Right lobe of liver (tissue), 6 donors: ENCODE results near the gene BDH1. TPM values are rescaled to one million over a fixed set of nuclear protein-coding genes. Genes with fewer than 3 reads are reported as not detected.

Experiments
- ATAC-seq, 4 donors: fragments of 200-7000 bp; cut with Tn5 transposase; one replicate each; pipeline ENCODE4 v1.9.1; 2020; ENCODE audit warnings: mild to moderate bottlenecking in 4 of 4, moderate library complexity in 4 of 4
- DNase-seq, 3 donors: peaks; one replicate each; pipeline ENCODE4 v3.0.0-alpha.2; 2020
- H3K27ac ChIP-seq, 3 donors: fragments of 200-600 bp; one replicate each; pipeline ENCODE4 v1.8.0; 2022
- H3K27me3 ChIP-seq, 2 donors: fragments of 200-600 bp; one replicate each; pipeline ENCODE4 v1.8.0; 2022
- H3K36me3 ChIP-seq, 4 donors: fragments of 200-600 bp; sonication (generic) in 1 of 4; one replicate each; pipeline versions ENCODE4 v1.5.1 to v1.8.0; 2017 to 2022; ENCODE audit warnings: control low read depth in 1 of 4
- H3K4me1 ChIP-seq, 4 donors: fragments of 200-600 bp; sonication (generic) in 1 of 4; one replicate each; pipeline versions ENCODE4 v1.5.1 to v1.8.0; 2017 to 2022; ENCODE audit warnings: control low read depth in 1 of 4
- H3K4me3 ChIP-seq, 3 donors: fragments of 200-600 bp; one replicate each; pipeline ENCODE4 v1.8.0; 2022
- H3K9me3 ChIP-seq, 4 donors: fragments of 200-600 bp; sonication (generic) in 1 of 4; one replicate each; pipeline versions ENCODE4 v1.5.1 to v1.8.0; 2017 to 2022; ENCODE audit warnings: control low read depth in 1 of 4
- POLR2A ChIP-seq: fragments of 450-650 bp; IDR thresholded peaks from one replicate; pipeline ENCODE4 v1.6.1; 2017; ENCODE audit warnings: antibody characterized with exemption, mild to moderate bottlenecking
- WGBS: methylation state at CpG from one replicate; pipeline ENCODE4 v1.1.6; 2018; ENCODE audit warnings: low coverage, low lambda C conversion rate; ENCODE audit not compliant: insufficient coverage; ENCODE audit errors: missing lambda C conversion rate; 5-methylcytosine and 5-hydroxymethylcytosine counted together
- intact Hi-C, 2 donors: fragments of 100-400 bp; cut with DNase I; formaldehyde crosslinking; loops; one replicate each; pipeline versions ENCODE4 v1.11.2 to v1.14.1; 2022
- total RNA-seq, 6 experiments: library from RNA; depleted of rRNA in 2 of 6; stranded (reverse); fragments of >200 nt in 2 of 6; fragmentation: NEBNext Ultra II Directional in 3 of 6; extraction: Animal tissue kit (Norgen Biotek cat#: 25700) in 3 of 6; gene quantifications; one replicate each; pipeline versions ENCODE4 v1.1.0 to v1.2.4, GENCODE V29; 2016 to 2023
- TF ChIP-seq, protein P1 (sequence below), 4 donors: fragments of 200-600 bp in 3 of 4; fragments of 450-650 bp in 1 of 4; IDR thresholded peaks; one replicate each; pipeline versions ENCODE4 v1.5.1 to v1.8.0; 2016 to 2022; ENCODE audit warnings: antibody characterized with exemption in 4 of 4, mild to moderate bottlenecking in 2 of 4
- donor health status: DM: no; HTN: yes; CAD: no.
- donor health status: DM: no; HTN: no; CAD: no.
- donor health status: DM: no; HTN: no; CAD: no.
- donor health status: DM: no; HTN: yes; CAD: no.
- donor health status: DM: no; HTN: yes; CAD: no.

Gene BDH1
- total RNA-seq, 6 experiments from 2014 or later: 65.5 to 366 (median 233) TPM

DNA sequence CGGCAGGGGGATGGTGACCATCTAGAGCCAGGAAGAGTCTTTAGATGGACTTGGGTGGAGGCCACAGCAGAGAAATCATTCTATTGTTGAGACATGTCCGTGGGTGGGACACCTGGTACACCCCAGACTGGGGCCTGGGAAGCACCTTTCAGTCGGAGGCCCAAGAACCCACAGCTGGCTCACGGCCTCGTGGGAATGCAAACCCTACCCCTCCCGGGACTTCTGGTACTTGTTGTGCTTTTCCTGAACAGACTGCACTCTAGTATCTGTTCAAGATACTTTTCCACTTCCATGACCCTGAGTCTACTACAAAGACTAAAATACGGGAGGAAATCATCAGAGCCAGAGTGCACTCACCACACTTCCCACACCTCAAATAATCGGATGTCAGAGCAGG lies 60.7 kb downstream of the BDH1 start:
- no peak overlapping the region for H3K4me3 ChIP-seq
- no peaks in the 10 kb centered on the region for H3K9me3 ChIP-seq
- intact Hi-C loops: no loop called here
- WGBS: 86% methylated on average over 5 of the region's 8 CpGs
- H3K27me3 ChIP-seq: no peaks in the 10 kb centered on the region
- ATAC-seq: no peak
- H3K4me1 ChIP-seq: no peaks in the 10 kb centered on the region
- DNase-seq: no peak
- no peak overlapping the region for H3K27ac ChIP-seq
- no peaks in the 10 kb centered on the region for H3K36me3 ChIP-seq
- TF ChIP-seq POLR2A: no peak
- TF ChIP-seq, protein P1, sequence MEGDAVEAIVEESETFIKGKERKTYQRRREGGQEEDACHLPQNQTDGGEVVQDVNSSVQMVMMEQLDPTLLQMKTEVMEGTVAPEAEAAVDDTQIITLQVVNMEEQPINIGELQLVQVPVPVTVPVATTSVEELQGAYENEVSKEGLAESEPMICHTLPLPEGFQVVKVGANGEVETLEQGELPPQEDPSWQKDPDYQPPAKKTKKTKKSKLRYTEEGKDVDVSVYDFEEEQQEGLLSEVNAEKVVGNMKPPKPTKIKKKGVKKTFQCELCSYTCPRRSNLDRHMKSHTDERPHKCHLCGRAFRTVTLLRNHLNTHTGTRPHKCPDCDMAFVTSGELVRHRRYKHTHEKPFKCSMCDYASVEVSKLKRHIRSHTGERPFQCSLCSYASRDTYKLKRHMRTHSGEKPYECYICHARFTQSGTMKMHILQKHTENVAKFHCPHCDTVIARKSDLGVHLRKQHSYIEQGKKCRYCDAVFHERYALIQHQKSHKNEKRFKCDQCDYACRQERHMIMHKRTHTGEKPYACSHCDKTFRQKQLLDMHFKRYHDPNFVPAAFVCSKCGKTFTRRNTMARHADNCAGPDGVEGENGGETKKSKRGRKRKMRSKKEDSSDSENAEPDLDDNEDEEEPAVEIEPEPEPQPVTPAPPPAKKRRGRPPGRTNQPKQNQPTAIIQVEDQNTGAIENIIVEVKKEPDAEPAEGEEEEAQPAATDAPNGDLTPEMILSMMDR (IDR thresholded peaks at IDR 0.05): no peak

DNA sequence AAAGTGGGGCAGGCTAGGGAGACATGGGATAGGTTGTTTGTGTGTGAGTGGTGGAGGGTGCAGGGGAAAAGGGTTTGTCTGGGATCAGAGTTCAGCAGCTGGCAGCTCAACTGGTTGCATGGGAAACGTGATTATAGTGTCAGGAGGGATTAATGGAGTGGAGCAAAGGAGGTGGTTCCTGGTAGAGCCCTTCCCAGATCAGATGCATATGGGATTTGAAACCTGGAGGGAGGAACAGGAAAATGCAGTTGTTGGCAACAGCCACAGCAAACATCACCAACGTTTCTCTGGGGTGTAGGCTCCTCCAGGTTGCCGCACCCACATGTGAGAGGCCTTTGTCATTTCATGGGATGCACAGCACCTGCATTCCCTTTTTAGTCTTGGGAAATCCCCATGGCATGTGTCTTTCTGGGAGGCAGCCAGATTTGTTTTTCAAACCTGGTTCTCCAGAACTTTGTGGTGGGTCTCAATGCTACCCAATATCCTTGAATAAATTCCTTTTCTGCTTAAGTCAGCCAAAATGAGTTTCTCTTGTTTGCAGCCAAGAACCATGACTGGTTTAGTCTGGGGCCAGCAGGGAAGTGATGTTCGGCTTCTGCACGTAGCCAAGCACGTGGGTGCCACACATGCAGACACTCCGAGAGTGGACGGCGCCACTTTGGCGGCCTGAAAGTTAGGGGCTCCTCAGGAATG lies 61.3 kb downstream of the BDH1 start:
- Histone ChIP-seq H3K36me3 (no peaks in the 10 kb centered on the region), H3K27me3 (no peaks in the 10 kb centered on the region), H3K27ac (no peak overlapping the region), H3K4me1 (no peaks in the 10 kb centered on the region), H3K4me3 (no peak overlapping the region), H3K9me3 (no peaks in the 10 kb centered on the region)
- DNase-seq (no peak), ATAC-seq (peak in 3 of 4 donors; percentile 28 to 56 (median 45))
- TF ChIP-seq, protein P1 (IDR thresholded peaks at IDR 0.05): no peak
- TF ChIP-seq POLR2A: no peak
- intact Hi-C loops: no loop called here
- 68% methylated on average over 8 of the region's 10 CpGs for WGBS

DNA sequence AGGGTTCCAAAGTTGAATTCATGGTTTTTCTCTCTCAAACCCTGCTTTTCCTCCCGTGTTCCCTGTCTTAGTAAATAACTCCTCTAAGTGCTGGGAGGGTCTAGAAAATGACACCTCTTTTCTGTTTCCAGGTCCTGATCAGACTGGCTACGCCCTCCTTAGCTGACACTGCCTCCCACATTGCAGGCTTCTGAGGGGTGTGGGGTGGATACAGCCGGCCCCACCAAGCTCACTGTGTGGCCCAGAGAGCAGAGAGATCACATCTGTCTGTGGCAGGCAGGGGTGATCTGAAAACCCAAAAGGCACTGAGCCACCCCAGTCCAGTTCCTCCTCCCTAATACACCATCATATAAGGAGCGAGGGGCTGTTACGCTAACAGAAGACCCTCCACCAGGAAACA lies 62.7 kb downstream of the BDH1 start:
- Histone ChIP-seq H3K36me3 (no peaks in the 10 kb centered on the region), H3K4me3 (no peak overlapping the region), H3K4me1 (peaks cover 0 to 4% (median 1%) of the 10 kb centered on the region in 4 donors), H3K9me3 (no peaks in the 10 kb centered on the region), H3K27me3 (no peaks in the 10 kb centered on the region), H3K27ac (no peak overlapping the region)
- 83% methylated on average over 5 of the region's 5 CpGs for WGBS
- DNase-seq (no peak), ATAC-seq (no peak)
- TF ChIP-seq, protein P1 (IDR thresholded peaks at IDR 0.05): no peak
- no peak for TF ChIP-seq POLR2A
- intact Hi-C loops: no loop called here

DNA sequence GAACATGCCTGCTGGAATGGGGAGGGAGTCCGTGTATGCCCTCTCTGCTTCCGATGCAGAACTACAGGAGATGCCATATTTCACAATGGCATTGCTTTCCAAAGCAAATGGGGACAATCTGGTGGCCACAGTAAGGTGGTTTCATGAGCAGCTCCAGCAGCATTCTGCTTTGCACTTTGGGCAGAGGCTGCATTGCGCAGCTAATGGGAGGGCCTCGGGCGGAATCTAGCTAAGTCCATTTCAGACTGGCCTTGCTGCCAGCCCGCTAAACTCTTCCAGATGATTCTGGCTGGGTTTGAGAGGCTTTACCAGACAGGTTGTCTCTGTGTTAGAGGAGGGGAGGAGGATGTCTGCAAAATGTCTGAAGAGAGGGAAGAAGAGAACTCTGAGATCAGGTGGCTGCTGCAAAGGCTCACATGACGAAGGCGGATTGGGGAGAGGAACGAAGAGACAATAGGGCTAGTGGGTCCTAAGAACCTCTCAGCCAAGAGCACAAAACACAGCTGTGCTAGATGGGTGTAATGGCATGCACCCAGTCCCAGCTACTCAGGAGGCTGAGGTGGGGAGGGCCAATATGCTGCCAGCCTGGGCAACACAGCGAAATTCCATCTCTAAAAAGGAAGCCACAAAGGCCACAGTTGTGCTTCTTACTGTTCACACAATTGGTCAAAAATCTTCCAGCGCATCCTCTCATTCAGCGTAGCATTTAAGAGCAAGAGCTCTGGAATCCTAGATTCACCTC lies 63.7 kb downstream of the BDH1 start:
- intact Hi-C loops: no loop called here
- peaks cover 0 to 9% (median 4%) of the 10 kb centered on the region in 4 donors for H3K4me1 ChIP-seq
- ATAC-seq (no peak), DNase-seq (no peak)
- no peaks in the 10 kb centered on the region for H3K27me3 ChIP-seq
- no peaks in the 10 kb centered on the region for H3K36me3 ChIP-seq
- H3K9me3 ChIP-seq: no peaks in the 10 kb centered on the region
- H3K27ac ChIP-seq: no peak overlapping the region
- no peak for TF ChIP-seq POLR2A
- TF ChIP-seq, protein P1 (IDR thresholded peaks at IDR 0.05): no peak
- 83% methylated on average over 7 of the region's 12 CpGs for WGBS
- no peak overlapping the region for H3K4me3 ChIP-seq
